HK-2 (cell line): ENCODE data around the gene SEC23IP.
A peak's percentile ranks its signal among the peaks of the same experiment; 100 is the strongest.
"Not testable (repeated sequence)": the region's sequence is repeated elsewhere in the genome, so short reads cannot be mapped to it uniquely, and the experiment has no call there.

ENCODE experiments used
- DNase-seq: peaks from one replicate; pipeline ENCODE4 v3.0.0-alpha.2; 2018; ENCODE audit not compliant: unreplicated experiment

The SEC23IP gene

GRCh38 chr10:119892188-119893065, at the start of gene SEC23IP:
Gene SEC23IP (plus strand): TSS chr10:119892730. CDS start chr10:119892783, 53 bp downstream.
- peak; percentile 97 for DNase-seq

DNA sequence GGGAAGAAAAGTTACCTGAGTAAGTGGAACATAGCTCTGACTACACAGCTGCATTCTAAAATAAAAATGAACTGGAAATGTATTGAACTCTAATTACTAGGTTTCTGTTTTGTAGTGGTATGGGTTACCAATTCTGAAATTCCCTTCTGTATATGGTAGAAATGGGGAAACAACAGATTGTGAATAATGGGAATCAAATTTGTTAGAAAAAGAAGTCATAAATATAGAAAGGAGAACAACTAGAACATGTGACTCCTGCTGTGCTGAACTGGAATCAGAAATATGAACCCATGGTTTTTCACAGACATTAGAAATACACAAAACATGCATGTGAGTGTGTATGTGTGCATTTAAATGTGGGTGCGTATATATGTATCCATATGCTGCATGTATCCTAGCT, 46.9 kb upstream of the SEC23IP start:
- DNase-seq, result no peak

DNA sequence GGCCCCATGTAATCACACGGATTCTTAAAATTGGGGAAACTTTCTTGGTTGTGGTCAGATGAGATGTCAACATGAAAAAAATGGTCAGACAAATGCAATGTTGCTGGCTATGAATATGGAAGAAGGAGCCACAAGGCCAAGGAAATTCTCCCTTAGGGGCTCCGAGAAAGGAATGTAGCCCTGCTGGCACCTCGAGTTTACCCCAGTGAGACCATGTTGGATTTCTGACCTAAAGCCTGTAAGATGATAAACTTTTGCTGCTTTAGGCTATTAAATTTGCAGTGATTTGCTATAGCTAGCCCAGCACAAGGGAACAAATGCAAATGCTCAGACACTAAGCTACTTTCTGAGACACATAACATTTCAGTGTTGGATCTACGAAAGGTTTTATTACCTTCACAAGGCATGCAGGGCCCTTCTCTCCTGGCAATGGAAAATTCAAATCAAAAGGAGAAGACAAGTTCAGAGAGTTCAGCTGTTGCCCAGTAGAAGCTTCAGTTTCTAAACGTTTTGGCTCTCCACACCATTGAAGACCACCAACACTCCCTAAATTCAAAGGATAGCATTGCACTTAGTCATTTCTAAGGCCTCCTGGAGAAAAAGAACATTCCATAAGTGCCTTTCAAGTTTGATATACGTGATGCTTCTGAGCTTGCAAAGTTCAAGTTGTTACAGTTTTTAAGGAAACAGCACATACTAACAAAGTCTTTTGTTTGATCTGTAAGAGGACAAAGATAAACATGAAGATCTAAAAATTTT, 43.3 kb upstream of the SEC23IP start:
- no peak for DNase-seq

GRCh38 chr10:119849944-119850343, 42.6 kb upstream of the SEC23IP start:
- no peak for DNase-seq

- no peak for DNase-seq
Observed at GRCh38 chr10:119852277-119852676, 40.3 kb upstream of the SEC23IP start.

GRCh38 chr10:119852822-119853221, 39.7 kb upstream of the SEC23IP start:
- DNase-seq, result no peak

DNA sequence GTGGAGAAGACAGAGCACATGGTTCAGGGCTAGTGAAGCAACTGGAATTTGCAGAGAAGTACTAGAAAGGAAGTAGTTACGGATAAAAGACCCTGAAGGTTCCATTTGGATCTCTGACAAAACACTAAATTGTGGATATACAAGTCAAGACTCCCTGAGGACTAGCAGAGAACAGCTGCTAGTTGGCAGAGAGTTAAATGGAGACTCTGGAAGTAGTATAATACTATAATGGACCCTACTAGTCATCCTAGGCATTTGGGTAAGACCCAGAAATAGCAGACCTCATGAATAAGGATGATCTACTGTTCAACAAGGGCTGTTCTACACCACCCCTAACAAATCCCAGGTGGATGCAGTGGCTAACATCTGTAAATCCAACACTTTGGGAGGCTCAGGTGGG, 39.0 kb upstream of the SEC23IP start:
- DNase-seq, result no peak

DNA sequence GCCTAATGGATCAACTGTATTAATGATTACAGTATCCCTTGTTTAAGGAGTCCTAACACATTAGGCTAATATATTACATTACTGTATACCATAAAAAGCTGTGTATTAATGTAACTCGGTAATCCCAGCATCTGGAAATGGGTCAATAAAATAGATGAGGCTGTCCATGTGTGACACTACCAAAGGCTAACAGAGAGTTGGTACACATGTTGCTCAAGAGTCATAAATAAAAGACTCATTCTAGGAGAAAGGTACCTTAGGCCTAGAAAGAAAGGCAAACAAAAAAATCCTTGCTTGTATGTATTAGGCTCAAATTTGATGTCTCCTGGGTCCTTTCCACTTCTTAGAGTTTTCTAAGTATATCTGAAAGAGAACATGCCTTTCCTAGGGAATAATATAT, 34.5 kb upstream of the SEC23IP start:
- DNase-seq, result no peak

GRCh38 chr10:119859420-119860258, 32.9 kb upstream of the SEC23IP start:
- DNase-seq, result no peak

DNA sequence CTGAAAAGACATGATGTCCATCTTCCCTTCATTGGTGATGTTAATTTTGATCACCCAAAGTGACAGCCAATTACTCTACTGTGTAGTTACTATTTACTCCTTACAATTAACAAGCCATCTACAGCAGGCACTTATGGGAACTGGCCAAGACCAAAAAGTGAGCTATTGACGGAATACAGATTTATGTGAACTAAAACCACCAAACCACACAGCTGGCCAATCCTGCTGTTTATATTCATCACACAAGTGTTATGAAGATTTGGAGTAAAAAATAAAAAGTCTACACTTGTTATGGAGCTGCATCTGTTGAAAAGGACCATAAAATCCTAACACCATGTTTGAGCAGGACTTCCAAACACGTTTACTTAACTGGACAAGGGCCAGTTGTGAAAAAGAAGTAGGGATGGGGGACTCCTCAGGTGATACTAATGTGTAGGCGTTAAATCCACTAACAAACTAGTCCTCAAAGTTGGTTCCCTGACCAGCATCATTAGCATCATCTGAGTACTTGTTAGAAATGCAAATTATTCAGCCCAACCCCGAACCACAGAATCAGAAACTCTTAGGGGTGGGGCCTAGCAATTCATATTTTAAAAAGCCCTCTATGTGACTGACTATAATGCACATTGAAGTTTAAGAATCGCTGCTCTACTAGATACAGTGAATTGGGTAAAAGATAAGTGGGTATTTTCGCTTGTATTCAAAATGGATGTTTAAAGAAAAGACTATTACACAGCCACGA, 31.5 kb upstream of the SEC23IP start:
- DNase-seq, result no peak

DNA sequence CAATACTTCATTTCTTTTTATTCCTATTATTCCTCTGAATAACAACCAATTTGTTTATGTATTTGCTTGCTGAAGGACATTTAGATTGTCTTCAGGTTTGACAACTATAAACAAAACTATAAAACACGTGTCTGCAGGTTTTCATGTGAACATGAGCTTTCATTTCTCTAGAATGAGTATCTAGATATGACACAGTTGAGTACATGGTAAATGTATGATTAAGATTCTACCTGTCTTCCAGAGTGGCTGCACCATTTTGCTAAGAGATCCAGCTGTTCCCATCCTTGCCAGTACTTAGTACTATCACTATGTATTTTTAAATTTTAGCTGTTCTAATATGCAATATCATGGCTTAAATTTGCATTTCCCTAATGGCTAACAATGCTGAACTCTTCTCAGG, 30.0 kb upstream of the SEC23IP start:
- DNase-seq, result no peak

- DNase-seq, result no peak
Observed at GRCh38 chr10:119863951-119864565, 28.5 kb upstream of the SEC23IP start.

- no peak for DNase-seq
Observed at GRCh38 chr10:119865699-119866240, 26.8 kb upstream of the SEC23IP start.

DNA sequence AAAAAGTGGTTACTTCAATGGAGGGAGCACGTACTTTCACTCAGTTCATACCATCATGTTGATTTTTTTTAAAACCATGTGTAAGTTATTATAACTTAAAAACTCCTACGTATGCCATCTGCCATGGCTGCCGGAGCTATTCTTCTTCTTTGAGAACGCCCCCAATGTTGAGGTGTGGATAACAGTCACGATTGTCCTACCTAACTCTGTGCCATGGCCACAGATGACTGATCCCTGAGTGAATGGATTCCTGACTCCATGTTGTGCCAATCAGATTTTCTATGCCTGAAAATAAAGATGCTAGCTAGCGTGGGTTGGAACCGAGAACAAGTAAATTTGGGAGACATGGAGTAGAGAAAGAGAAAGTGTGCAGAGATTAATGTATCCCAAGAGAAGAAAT, 25.2 kb upstream of the SEC23IP start:
- DNase-seq, result no peak

DNA sequence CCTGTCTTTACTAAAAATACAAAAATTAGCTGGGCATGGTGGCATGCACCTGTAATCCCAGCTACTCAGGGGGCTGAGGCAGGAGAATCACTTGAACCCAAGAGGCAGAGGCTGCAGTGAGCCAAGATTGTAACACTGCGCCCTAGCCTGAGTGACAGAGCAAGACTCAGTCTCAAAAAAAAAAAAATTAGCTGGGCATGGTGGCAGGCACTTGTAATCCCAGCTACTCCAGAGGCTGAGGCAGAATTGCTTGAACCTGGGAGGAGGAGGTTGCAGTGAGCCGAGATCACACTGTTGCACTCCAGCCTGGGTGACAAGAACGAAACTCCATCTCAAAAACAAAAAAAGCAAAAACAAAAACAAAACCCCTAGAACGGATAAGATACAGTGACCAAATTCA, 23.1 kb upstream of the SEC23IP start:
- DNase-seq, result not testable (repeated sequence)

- DNase-seq, result peak; percentile 67
Observed at GRCh38 chr10:119871881-119872609, 20.5 kb upstream of the SEC23IP start.

- no peak for DNase-seq
Observed at GRCh38 chr10:119872610-119872859, 20.0 kb upstream of the SEC23IP start, which contains the start of gene MCMBP. Gene MCMBP (minus strand): TSS chr10:119872843. CDS start chr10:119872584, 259 bp downstream.

- DNase-seq, result peak; percentile 91
Observed at GRCh38 chr10:119872860-119873681, 19.5 kb upstream of the SEC23IP start.

DNA sequence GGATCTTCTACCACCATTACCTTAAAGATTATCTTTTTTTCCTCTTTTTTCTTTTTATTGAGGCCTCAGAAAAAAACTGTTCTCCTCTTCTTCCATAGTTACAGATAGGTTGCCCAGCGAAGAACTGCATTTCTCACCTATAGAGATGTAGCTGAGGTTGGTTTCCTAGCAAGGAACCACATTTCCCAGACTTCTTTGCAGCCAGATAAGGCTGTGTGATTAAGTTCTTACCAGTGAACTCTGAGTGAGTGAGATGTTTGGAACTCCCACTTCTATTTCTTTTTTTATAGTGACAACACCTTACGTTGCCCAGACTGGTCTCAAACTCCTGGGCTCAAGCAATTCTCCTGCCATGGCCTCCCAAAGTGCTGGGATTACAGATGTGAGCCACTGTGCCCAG, 14.0 kb upstream of the SEC23IP start:
- DNase-seq, result no peak
